Astrocyte of the cerebellum (primary cell): Measurements from ENCODE around the gene NUP160.

Experiments used
- DNase-seq: peaks from one replicate; pipeline ENCODE4 v3.0.0-alpha.2; 2011; ENCODE audit warnings: low read depth
- H3K4me3 ChIP-seq: 2 replicates; pipeline ENCODE4 v1.5.1; 2011; ENCODE audit warnings: mild to moderate bottlenecking, low read depth, low read length, moderate library complexity
- in situ Hi-C: cut with HindIII; loops from 2 replicates; pipeline ENCODE4 v1.10.0; 2017; ENCODE audit warnings: low sequenced_read_pairs
- TF ChIP-seq, protein P1 (sequence below): IDR thresholded peaks from 2 replicates; pipeline ENCODE4 v1.5.1; 2012; ENCODE audit warnings: low read length, low read depth, moderate library complexity, mild to moderate bottlenecking; ENCODE audit errors: missing control alignments

NUP160 gene

GRCh38 chr11:47788181-47788580, 60.0 kb downstream of the NUP160 start:
- TF ChIP-seq, protein P1, sequence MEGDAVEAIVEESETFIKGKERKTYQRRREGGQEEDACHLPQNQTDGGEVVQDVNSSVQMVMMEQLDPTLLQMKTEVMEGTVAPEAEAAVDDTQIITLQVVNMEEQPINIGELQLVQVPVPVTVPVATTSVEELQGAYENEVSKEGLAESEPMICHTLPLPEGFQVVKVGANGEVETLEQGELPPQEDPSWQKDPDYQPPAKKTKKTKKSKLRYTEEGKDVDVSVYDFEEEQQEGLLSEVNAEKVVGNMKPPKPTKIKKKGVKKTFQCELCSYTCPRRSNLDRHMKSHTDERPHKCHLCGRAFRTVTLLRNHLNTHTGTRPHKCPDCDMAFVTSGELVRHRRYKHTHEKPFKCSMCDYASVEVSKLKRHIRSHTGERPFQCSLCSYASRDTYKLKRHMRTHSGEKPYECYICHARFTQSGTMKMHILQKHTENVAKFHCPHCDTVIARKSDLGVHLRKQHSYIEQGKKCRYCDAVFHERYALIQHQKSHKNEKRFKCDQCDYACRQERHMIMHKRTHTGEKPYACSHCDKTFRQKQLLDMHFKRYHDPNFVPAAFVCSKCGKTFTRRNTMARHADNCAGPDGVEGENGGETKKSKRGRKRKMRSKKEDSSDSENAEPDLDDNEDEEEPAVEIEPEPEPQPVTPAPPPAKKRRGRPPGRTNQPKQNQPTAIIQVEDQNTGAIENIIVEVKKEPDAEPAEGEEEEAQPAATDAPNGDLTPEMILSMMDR, result no peak
- in situ Hi-C loops, result no loop called here
- no peak for DNase-seq
- no peak overlapping the region for H3K4me3 ChIP-seq

GRCh38 chr11:47786373-47786772, 61.8 kb downstream of the NUP160 start:
- TF ChIP-seq, protein P1, result no peak
- DNase-seq, result no peak
- in situ Hi-C loops, result no loop called here
- H3K4me3 ChIP-seq, result no peak overlapping the region

DNA sequence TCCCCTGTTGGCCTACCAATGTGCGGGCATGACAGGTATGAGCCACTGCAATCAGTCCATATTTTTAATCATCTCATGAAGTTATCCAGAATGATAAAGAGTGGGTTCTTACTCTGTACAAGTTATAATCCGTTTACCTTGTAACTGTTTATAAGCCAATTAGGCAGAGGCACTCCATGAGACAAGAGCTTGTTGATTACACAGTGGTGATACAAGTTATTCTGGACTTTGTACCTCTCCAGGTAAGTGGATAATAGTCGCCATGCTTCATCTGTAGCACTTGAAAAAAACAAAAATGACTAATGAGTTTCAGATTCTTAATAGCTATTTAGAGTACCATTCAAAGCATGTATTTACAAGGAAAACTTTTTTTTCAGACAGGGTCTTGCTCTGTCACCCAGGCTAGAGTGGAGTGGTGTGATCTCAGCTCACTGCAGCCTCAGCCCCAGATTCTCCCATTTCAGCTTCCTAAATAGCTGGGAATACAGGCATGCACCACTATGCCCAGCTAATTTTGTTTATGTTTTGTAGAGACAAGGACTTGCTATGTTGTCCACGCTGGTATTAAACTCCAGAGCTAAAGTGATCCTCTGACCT, 63.3 kb downstream of the NUP160 start:
- TF ChIP-seq, protein P1, result no peak
- DNase-seq, result no peak
- in situ Hi-C loops, result no loop called here
- no peak overlapping the region for H3K4me3 ChIP-seq

DNA sequence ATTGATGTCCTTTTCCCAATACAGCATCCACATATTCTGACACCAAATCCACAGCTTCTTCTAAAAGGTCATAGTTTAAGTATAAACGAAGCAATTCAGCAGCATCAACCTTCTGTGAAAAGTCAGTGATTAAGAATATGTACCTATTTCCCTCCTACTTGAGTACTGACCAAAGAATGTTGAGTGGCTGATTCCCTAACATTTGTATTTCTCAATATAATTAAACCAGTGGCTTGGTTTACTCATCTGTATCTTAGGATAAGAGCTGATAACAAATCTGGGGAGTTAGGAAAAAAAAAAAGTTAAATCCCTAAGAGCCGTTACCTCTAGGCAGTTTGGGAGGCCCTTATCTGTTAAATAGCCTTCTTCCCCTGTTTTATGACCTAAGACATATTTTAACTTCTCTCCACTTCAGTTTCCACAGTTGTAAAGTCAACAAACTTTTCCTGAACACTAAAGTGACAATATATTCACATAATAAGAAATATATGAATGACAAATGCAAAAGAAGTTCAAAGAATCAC, 65.0 kb downstream of the NUP160 start:
- TF ChIP-seq, protein P1, result no peak
- no peak for DNase-seq
- in situ Hi-C loops, result no loop called here
- H3K4me3 ChIP-seq, result no peak overlapping the region

DNA sequence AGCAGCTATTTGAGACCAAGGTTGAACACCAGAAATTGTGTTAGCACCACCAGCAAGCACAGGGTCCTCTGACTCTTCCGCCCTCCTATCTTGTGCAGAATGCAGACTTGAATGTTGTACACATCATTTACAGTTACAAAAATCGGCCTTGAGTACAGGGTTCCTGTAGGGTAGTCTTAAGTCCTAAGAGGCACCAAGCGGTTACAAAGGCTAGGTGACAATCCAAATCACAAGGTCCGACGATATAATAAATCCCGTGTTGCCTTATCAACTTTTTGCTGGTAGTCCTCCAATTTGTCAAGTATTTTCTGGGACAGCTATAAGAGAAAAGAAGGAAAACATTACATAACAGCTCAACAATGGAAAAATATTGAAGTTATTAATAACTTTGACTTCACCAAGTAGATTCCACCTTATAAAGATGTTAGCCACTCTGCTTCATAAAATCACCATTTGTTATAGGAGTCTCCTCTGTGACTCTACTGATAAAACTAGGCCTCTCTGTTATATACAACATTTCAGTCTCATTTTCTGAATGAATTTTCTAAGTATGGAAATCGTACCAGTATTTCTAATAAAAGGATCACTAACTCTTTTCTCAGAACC, 69.2 kb downstream of the NUP160 start:
- in situ Hi-C loops, result no loop called here
- TF ChIP-seq, protein P1, result no peak
- no peak for DNase-seq
- no peak overlapping the region for H3K4me3 ChIP-seq

GRCh38 chr11:47775240-47775869, 72.8 kb downstream of the NUP160 start:
- no peak for DNase-seq
- no peak overlapping the region for H3K4me3 ChIP-seq
- in situ Hi-C loops, result no loop called here
- TF ChIP-seq, protein P1, result no peak
